HG03045 (cell line): Measurements from ENCODE around the gene B3GAT2.
A peak's percentile ranks its signal among the peaks of the same experiment; 100 is the strongest.

Experiments
- ATAC-seq: cut with Tn5 transposase; IDR thresholded peaks from one replicate; pipeline ENCODE4 v1.9.1; 2021; ENCODE audit warnings: mild to moderate bottlenecking, moderate library complexity; ENCODE audit not compliant: unreplicated experiment

Gene B3GAT2

GRCh38 chr6:70844301-70844700, 112.6 kb downstream of the B3GAT2 start:
- ATAC-seq, result no peak

GRCh38 chr6:70843328-70843918, 113.4 kb downstream of the B3GAT2 start:
- ATAC-seq, result no peak

GRCh38 chr6:70842541-70842940, 114.3 kb downstream of the B3GAT2 start:
- ATAC-seq, result no peak

- no peak for ATAC-seq
Observed at GRCh38 chr6:70841112-70841511, 115.7 kb downstream of the B3GAT2 start.

- peak; percentile 49 for ATAC-seq
Observed at GRCh38 chr6:70839286-70840266, 117.3 kb downstream of the B3GAT2 start.

- no peak for ATAC-seq
Observed at GRCh38 chr6:70838907-70839285, 118.0 kb downstream of the B3GAT2 start.

- ATAC-seq, result no peak
Observed at GRCh38 chr6:70834520-70834919, 122.3 kb downstream of the B3GAT2 start.

- no peak for ATAC-seq
Observed at GRCh38 chr6:70831427-70831826, 125.4 kb downstream of the B3GAT2 start.

- ATAC-seq, result no peak
Observed at GRCh38 chr6:70823651-70824050, 133.2 kb downstream of the B3GAT2 start.

- no peak for ATAC-seq
Observed at GRCh38 chr6:70821751-70822150, 135.1 kb downstream of the B3GAT2 start.

GRCh38 chr6:70820778-70821177, 136.1 kb downstream of the B3GAT2 start:
- no peak for ATAC-seq

- no peak for ATAC-seq
Observed at GRCh38 chr6:70819646-70820045, 137.2 kb downstream of the B3GAT2 start.

- no peak for ATAC-seq
Observed at GRCh38 chr6:70813885-70814284, 143.0 kb downstream of the B3GAT2 start.

- no peak for ATAC-seq
Observed at GRCh38 chr6:70811788-70812187, 145.1 kb downstream of the B3GAT2 start.
